ENCODE measurements around the gene UVRAG.

GRCh38 chr11:75968021-75968625 is 153.1 kb downstream of the UVRAG start:
- TF ChIP-seq, protein P1, sequence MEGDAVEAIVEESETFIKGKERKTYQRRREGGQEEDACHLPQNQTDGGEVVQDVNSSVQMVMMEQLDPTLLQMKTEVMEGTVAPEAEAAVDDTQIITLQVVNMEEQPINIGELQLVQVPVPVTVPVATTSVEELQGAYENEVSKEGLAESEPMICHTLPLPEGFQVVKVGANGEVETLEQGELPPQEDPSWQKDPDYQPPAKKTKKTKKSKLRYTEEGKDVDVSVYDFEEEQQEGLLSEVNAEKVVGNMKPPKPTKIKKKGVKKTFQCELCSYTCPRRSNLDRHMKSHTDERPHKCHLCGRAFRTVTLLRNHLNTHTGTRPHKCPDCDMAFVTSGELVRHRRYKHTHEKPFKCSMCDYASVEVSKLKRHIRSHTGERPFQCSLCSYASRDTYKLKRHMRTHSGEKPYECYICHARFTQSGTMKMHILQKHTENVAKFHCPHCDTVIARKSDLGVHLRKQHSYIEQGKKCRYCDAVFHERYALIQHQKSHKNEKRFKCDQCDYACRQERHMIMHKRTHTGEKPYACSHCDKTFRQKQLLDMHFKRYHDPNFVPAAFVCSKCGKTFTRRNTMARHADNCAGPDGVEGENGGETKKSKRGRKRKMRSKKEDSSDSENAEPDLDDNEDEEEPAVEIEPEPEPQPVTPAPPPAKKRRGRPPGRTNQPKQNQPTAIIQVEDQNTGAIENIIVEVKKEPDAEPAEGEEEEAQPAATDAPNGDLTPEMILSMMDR (IDR thresholded peaks at IDR 0.05), result no peak
- no peak for TF ChIP-seq POLR2A (IDR thresholded peaks at IDR 0.05)
